Left kidney (tissue), 8 donors: Measurements from ENCODE around the gene KCNJ6. TPM values are rescaled to one million over a fixed set of nuclear protein-coding genes. Genes with fewer than 3 reads are reported as not detected.
"Not testable (repeated sequence)": the region's sequence is repeated elsewhere in the genome, so short reads cannot be mapped to it uniquely, and the experiment has no call there.

Experiments used
- DNase-seq: peaks from one replicate; pipeline ENCODE4 v3.0.0-alpha.2; 2013
- long read RNA-seq, 8 donors: transcript quantifications; one replicate each; lab custom pipeline, GENCODE V29; 2026
- polyA plus RNA-seq: library from polyadenylated mRNA; unstranded; fragments of 120-200 nt; gene quantifications from one replicate; pipeline ENCODE4 v1.2.1, GENCODE V29; 2013; ENCODE audit not compliant: insufficient read length

The KCNJ6 gene
- polyA plus RNA-seq, result 0.30 TPM
- long read RNA-seq, donor 1, result 0 reads
- long read RNA-seq, donor 2, result 0 reads
- long read RNA-seq, donor 3, result 0 reads
- long read RNA-seq, donor 4, full-length matches to known transcripts, result 1 of 1 reads
- long read RNA-seq, donor 4, partial matches to known transcripts, result 0 of 1 reads
- long read RNA-seq, donor 4, other reads (novel, unspliced or antisense), result 0 of 1 reads
- long read RNA-seq, donor 5, result 0 reads
- long read RNA-seq, donor 6, result 0 reads
- long read RNA-seq, donor 7, result 0 reads
- long read RNA-seq, donor 8, result 0 reads

GRCh38 chr21:37916310-37917051, at the start of gene KCNJ6:
Gene KCNJ6 (minus strand): TSS chr21:37916457. CDS start chr21:37840682, 75,775 bp downstream.
- DNase-seq, result peak; percentile 60

GRCh38 chr21:37965088-37965805, 49.0 kb upstream of the KCNJ6 start:
- DNase-seq, result no peak

GRCh38 chr21:37958537-37958936, 42.3 kb upstream of the KCNJ6 start:
- no peak for DNase-seq

GRCh38 chr21:37956772-37957171, 40.5 kb upstream of the KCNJ6 start:
- DNase-seq, result no peak

GRCh38 chr21:37945036-37945435, 28.8 kb upstream of the KCNJ6 start:
- no peak for DNase-seq

GRCh38 chr21:37944496-37944895, 28.2 kb upstream of the KCNJ6 start:
- no peak for DNase-seq

GRCh38 chr21:37940691-37941090, 24.4 kb upstream of the KCNJ6 start:
- DNase-seq, result no peak

GRCh38 chr21:37939838-37940237, 23.6 kb upstream of the KCNJ6 start:
- no peak for DNase-seq

- DNase-seq, result no peak
These were observed 23.0 kb upstream of the KCNJ6 start for GRCh38 chr21:37939251-37939650.

- DNase-seq, result no peak
These were observed 21.4 kb upstream of the KCNJ6 start for GRCh38 chr21:37937668-37938067.

GRCh38 chr21:37936010-37936785, 19.9 kb upstream of the KCNJ6 start:
- no peak for DNase-seq

- no peak for DNase-seq
These were observed 16.7 kb upstream of the KCNJ6 start for GRCh38 chr21:37932936-37933335.

- no peak for DNase-seq
These were observed 11.5 kb upstream of the KCNJ6 start for GRCh38 chr21:37927711-37928110.

GRCh38 chr21:37921091-37921490, 4.8 kb upstream of the KCNJ6 start:
- no peak for DNase-seq

GRCh38 chr21:37920302-37920701, 4.0 kb upstream of the KCNJ6 start:
- DNase-seq, result not testable (repeated sequence)

- DNase-seq, result no peak
These were observed 1.4 kb upstream of the KCNJ6 start for GRCh38 chr21:37917612-37918011.

- peak; percentile 18 for DNase-seq
These were observed 332 bp downstream of the KCNJ6 start for GRCh38 chr21:37915941-37916309.

GRCh38 chr21:37915497-37915911, 753 bp downstream of the KCNJ6 start:
- no peak for DNase-seq

GRCh38 chr21:37912616-37913015, 3.6 kb downstream of the KCNJ6 start:
- no peak for DNase-seq

GRCh38 chr21:37909936-37910335, 6.3 kb downstream of the KCNJ6 start:
- DNase-seq, result no peak

GRCh38 chr21:37908691-37909090, 7.6 kb downstream of the KCNJ6 start:
- DNase-seq, result no peak

GRCh38 chr21:37907076-37907475, 9.2 kb downstream of the KCNJ6 start:
- no peak for DNase-seq
